ENCODE data around the gene UFM1.

GRCh38 chr13:38395497-38395788 is 45.8 kb downstream of the UFM1 start:
- TF ChIP-seq CTCF (conservative IDR thresholded peaks at IDR 0.05; ENCODE audit: low read depth, low read length) (no peak), EZH2 (IDR thresholded peaks at IDR 0.05; ENCODE audit: borderline replicate concordance, low read depth, low read length, poor library complexity, severe bottlenecking) (no peak)
